HepG2 (cell line): Measurements from ENCODE around the gene OLAH. TPM values are rescaled to one million over a fixed set of nuclear protein-coding genes. Genes with fewer than 3 reads are reported as not detected.

Source experiments
- ATF6 ChIP-seq: sonication (generic); formaldehyde crosslinking; conservative IDR thresholded peaks from 2 replicates; pipeline ENCODE4 v1.4.0; 2020; ENCODE audit warnings: missing genetic modification reagents
- ATF7-NPFF ChIP-seq: sonication (generic); formaldehyde crosslinking; IDR thresholded peaks from 2 replicates; pipeline ENCODE4 v1.8.1; 2023; ENCODE audit warnings: mild to moderate bottlenecking, low read depth, missing genetic modification reagents, moderate library complexity
- FOXO1 ChIP-seq: sonication (generic); formaldehyde crosslinking; IDR thresholded peaks from 2 replicates; pipeline ENCODE4 v1.4.0; 2020; ENCODE audit warnings: missing genetic modification reagents
- KLF11 ChIP-seq: IDR thresholded peaks from 2 replicates; pipeline ENCODE4 v1.6.1; 2016; ENCODE audit warnings: missing compliant biosample characterization
- KLF9 ChIP-seq: IDR thresholded peaks from 2 replicates; pipeline ENCODE4 v1.6.1; 2016; ENCODE audit warnings: low read depth
- MBD4 ChIP-seq: IDR thresholded peaks from 2 replicates; pipeline ENCODE4 v1.6.1; 2012; ENCODE audit warnings: low read length, inconsistent platforms, borderline replicate concordance
- NCOA5 ChIP-seq: sonication (generic); formaldehyde crosslinking; IDR thresholded peaks from 2 replicates; pipeline ENCODE4 v1.4.0; 2020; ENCODE audit warnings: missing genetic modification reagents
- RBM39 ChIP-seq: fragments of 200-400 bp; formaldehyde crosslinking; IDR thresholded peaks from one replicate; pipeline ENCODE4 v1.6.1; 2018; ENCODE audit warnings: antibody characterized with exemption, mild to moderate bottlenecking, low read depth, low read length; ENCODE audit not compliant: poor library complexity, severe bottlenecking
- SMAD3 ChIP-seq: sonication (generic); formaldehyde crosslinking; IDR thresholded peaks from 2 replicates; pipeline ENCODE4 v1.4.0; 2020; ENCODE audit warnings: missing genetic modification reagents
- ZNF737 ChIP-seq: sonication (generic); formaldehyde crosslinking; IDR thresholded peaks from 2 replicates; pipeline ENCODE4 v1.5.0; 2020; ENCODE audit warnings: missing genetic modification reagents, mild to moderate bottlenecking, borderline replicate concordance
- polyA plus RNA-seq, 8 experiments: library from polyadenylated mRNA; depleted of rRNA in 3 of 8; stranded (reverse) in 7 of 8; unstranded in 1 of 8; fragments of >200 nt; fragmentation: Illumina TruSeq in 4 of 8; extraction: Trizol in 4 of 8; gene quantifications; 2 replicates each; pipeline versions ENCODE4 v1.2.1 to v1.2.3, GENCODE V29; 2011 to 2016; ENCODE audit warnings: low read depth in 4 of 8, missing spikeins in 1 of 8, mixed read lengths in 1 of 8; ENCODE audit not compliant: insufficient read depth in 1 of 8
- total RNA-seq, 5 experiments: library from RNA; depleted of rRNA; stranded (reverse); fragments of >200 nt; fragmentation: Illumina TruSeq; extraction: Trizol; gene quantifications; 2 replicates each; pipeline ENCODE4 v1.2.3, GENCODE V29; 2016; ENCODE audit warnings: low read depth in 1 of 5
- TF ChIP-seq, protein P1 (sequence below): sonication (generic); formaldehyde crosslinking; IDR thresholded peaks from 2 replicates; pipeline ENCODE4 v1.4.0; 2020; ENCODE audit warnings: mild to moderate bottlenecking, missing genetic modification reagents
- TF ChIP-seq, protein P2 (sequence below): IDR thresholded peaks from 2 replicates; pipeline ENCODE4 v1.4.0; 2020; ENCODE audit warnings: mild to moderate bottlenecking, missing genetic modification reagents
- TF ChIP-seq, protein P3 (sequence below): IDR thresholded peaks from 2 replicates; pipeline ENCODE4 v1.6.1; 2016; ENCODE audit warnings: missing compliant biosample characterization, missing genetic modification reagents, borderline replicate concordance

Gene OLAH
- total and polyA plus RNA-seq, 2 of the 13 experiments (the other 11 are each of a cell fraction or from before 2014, with no cell fraction given) = 0.13 TPM; not detected in 1

GRCh38 chr10:15088428-15089261 lies 44.9 kb downstream of the OLAH start, which contains the start of gene ACBD7 (continued):
- TF ChIP-seq, protein P1, sequence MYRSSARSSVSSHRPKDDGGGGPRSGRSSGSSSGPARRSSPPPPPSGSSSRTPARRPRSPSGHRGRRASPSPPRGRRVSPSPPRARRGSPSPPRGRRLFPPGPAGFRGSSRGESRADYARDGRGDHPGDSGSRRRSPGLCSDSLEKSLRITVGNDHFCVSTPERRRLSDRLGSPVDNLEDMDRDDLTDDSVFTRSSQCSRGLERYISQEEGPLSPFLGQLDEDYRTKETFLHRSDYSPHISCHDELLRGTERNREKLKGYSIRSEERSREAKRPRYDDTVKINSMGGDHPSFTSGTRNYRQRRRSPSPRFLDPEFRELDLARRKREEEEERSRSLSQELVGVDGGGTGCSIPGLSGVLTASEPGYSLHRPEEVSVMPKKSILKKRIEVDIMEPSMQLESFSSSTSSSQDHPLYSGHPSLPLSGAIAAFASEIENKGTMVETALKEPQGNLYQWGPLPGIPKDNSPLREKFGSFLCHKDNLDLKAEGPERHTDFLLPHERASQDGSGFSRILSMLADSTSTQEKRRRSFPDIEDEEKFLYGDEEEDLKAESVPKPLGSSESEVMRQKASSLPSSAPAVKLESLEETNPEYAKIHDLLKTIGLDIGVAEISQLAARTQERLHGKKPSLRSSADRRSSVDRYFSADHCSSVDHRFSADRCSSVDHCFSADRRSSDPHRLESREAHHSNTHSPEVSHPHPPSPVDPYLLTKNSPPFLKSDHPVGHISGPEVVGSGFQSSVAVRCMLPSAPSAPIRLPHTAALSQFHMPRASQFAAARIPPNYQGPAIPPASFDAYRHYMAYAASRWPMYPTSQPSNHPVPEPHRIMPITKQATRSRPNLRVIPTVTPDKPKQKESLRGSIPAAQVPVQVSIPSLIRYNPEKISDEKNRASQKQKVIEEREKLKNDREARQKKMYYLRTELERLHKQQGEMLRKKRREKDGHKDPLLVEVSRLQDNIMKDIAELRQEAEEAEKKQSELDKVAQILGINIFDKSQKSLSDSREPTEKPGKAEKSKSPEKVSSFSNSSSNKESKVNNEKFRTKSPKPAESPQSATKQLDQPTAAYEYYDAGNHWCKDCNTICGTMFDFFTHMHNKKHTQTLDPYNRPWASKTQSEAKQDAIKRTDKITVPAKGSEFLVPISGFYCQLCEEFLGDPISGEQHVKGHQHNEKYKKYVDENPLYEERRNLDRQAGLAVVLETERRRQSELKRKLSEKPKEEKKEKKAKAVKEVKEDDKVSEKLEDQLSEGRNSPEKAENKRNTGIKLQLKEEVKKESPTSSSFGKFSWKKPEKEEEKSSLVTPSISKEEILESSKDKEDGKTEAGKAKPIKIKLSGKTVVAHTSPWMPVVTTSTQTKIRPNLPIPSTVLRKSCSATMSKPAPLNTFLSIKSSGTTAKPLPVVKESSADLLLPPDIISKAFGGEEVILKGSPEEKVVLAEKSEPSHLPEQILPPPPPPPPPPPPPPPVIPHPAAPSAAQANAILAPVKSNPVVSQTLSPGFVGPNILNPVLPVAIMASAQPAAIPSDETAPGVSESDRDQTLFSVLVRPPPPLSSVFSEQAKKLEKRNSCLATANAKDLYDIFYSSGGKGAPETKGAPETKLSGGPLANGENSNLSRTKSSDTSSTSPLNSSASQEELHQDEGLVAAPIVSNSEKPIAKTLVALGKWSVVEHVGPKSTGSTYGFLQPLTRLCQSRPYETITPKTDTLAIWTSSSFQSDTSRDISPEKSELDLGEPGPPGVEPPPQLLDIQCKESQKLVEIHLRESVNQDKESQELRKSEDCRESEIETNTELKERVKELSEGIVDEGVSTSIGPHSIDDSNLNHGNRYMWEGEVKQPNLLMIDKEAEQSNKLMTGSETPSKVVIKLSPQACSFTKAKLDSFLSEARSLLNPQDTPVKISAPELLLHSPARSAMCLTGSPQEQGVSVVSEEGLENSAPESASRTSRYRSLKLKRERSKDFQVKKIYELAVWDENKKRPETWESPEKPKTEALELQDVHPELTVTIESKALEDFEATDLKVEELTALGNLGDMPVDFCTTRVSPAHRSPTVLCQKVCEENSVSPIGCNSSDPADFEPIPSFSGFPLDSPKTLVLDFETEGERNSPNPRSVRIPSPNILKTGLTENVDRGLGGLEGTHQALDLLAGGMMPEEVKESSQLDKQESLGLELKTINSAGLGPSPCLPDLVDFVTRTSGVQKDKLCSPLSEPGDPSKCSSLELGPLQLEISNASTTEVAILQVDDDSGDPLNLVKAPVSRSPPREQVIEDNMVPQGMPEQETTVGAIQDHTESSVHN (CRISPR knock-in tag) = 0 out of 2 replicates have a peak, but pooled peaks have one; percentile 40
- no peak for TF ChIP-seq NCOA5 (CRISPR knock-in tag)
- TF ChIP-seq RBM39 = peak; percentile 56
- TF ChIP-seq, protein P2, sequence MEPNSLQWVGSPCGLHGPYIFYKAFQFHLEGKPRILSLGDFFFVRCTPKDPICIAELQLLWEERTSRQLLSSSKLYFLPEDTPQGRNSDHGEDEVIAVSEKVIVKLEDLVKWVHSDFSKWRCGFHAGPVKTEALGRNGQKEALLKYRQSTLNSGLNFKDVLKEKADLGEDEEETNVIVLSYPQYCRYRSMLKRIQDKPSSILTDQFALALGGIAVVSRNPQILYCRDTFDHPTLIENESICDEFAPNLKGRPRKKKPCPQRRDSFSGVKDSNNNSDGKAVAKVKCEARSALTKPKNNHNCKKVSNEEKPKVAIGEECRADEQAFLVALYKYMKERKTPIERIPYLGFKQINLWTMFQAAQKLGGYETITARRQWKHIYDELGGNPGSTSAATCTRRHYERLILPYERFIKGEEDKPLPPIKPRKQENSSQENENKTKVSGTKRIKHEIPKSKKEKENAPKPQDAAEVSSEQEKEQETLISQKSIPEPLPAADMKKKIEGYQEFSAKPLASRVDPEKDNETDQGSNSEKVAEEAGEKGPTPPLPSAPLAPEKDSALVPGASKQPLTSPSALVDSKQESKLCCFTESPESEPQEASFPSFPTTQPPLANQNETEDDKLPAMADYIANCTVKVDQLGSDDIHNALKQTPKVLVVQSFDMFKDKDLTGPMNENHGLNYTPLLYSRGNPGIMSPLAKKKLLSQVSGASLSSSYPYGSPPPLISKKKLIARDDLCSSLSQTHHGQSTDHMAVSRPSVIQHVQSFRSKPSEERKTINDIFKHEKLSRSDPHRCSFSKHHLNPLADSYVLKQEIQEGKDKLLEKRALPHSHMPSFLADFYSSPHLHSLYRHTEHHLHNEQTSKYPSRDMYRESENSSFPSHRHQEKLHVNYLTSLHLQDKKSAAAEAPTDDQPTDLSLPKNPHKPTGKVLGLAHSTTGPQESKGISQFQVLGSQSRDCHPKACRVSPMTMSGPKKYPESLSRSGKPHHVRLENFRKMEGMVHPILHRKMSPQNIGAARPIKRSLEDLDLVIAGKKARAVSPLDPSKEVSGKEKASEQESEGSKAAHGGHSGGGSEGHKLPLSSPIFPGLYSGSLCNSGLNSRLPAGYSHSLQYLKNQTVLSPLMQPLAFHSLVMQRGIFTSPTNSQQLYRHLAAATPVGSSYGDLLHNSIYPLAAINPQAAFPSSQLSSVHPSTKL = peak; percentile 3; the same call in 1 of the 2 replicates
- TF ChIP-seq KLF11 (CRISPR knock-in tag) = no peak
- no peak for TF ChIP-seq MBD4
- TF ChIP-seq ATF7-NPFF (CRISPR knock-in tag) = peak; percentile 83
- TF ChIP-seq ZNF737 = no peak
- peak; percentile 40; the same call in 1 of the 2 replicates for TF ChIP-seq FOXO1 (CRISPR knock-in tag)
- TF ChIP-seq KLF9 (CRISPR knock-in tag) = peak; percentile 99
- TF ChIP-seq ATF6 (CRISPR knock-in tag) = no peak
- TF ChIP-seq SMAD3 (CRISPR knock-in tag) = no peak
- TF ChIP-seq, protein P3, sequence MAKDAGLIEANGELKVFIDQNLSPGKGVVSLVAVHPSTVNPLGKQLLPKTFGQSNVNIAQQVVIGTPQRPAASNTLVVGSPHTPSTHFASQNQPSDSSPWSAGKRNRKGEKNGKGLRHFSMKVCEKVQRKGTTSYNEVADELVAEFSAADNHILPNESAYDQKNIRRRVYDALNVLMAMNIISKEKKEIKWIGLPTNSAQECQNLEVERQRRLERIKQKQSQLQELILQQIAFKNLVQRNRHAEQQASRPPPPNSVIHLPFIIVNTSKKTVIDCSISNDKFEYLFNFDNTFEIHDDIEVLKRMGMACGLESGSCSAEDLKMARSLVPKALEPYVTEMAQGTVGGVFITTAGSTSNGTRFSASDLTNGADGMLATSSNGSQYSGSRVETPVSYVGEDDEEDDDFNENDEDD (CRISPR knock-in tag) = peak; percentile 95
